IMR-90 (cell line): ENCODE data around the gene TAF3. TPM values are rescaled to one million over a fixed set of nuclear protein-coding genes. Genes with fewer than 3 reads are reported as not detected.

ENCODE experiments used
- ATAC-seq: fragments of 200-7000 bp; cut with Tn5 transposase; 2 replicates; pipeline ENCODE4 v1.9.1; 2020; ENCODE audit warnings: low read depth, mild to moderate bottlenecking, moderate library complexity
- Bru-seq: library from RNA; stranded (reverse); fragments of 400-500 nt; gene quantifications from one replicate; lab custom pipeline; 2021; lab: Mats Ljungman, UMichigan
- BruChase-seq, 2 experiments: library from RNA; stranded (reverse); fragments of 400-500 nt; gene quantifications; one replicate each; lab custom pipeline; 2021; lab: Mats Ljungman, UMichigan
- BruUV-seq: library from RNA; stranded (reverse); fragments of 400-500 nt; replicated peaks from 2 replicates; lab custom pipeline; 2021; lab: Mats Ljungman, UMichigan
- CTCF ChIA-PET: fragments of 300-600 bp; formaldehyde crosslinking; extraction: SDS; loops from one replicate; lab custom pipeline; 2021; ENCODE audit warnings: antibody characterized with exemption; lab: Yijun Ruan, JAX
- POLR2A ChIA-PET: fragments of 300-600 bp; sonication (Branson Sonifier 250); formaldehyde crosslinking; loops from one replicate; lab custom pipeline; 2022; ENCODE audit warnings: antibody characterized with exemption; ENCODE audit not compliant: unreplicated experiment; lab: Charles Lee
- DNase-seq: peaks from one replicate; pipeline ENCODE4 v3.0.0; 2013
- H2AFZ ChIP-seq: replicated peaks from 2 replicates; pipeline ENCODE3; 2013; ENCODE audit warnings: low read length, mild to moderate bottlenecking; ENCODE audit not compliant: poor library complexity
- H2AK5ac ChIP-seq: 2 replicates; pipeline ENCODE4 v1.6.1; 2013; ENCODE audit warnings: low read depth, low read length, inconsistent platforms
- H2AK9ac ChIP-seq: replicated peaks from 2 replicates; pipeline ENCODE3; 2013; ENCODE audit warnings: mild to moderate bottlenecking, low read depth, low read length, moderate library complexity; ENCODE audit not compliant: poor library complexity
- H2BK120ac ChIP-seq: 2 replicates; pipeline ENCODE4 v1.6.1; 2013; ENCODE audit warnings: low read depth, low read length, inconsistent platforms
- H2BK15ac ChIP-seq: 3 replicates; pipeline ENCODE4 v1.6.1; 2013; ENCODE audit warnings: low read depth, low read length, inconsistent platforms
- H2BK20ac ChIP-seq: 2 replicates; pipeline ENCODE4 v1.6.1; 2013; ENCODE audit warnings: low read depth, mild to moderate bottlenecking, inconsistent platforms, low read length, moderate library complexity
- H2BK5ac ChIP-seq: 2 replicates; pipeline ENCODE4 v1.6.1; 2013; ENCODE audit warnings: mild to moderate bottlenecking, low read depth, low read length, inconsistent platforms; ENCODE audit not compliant: poor library complexity, severe bottlenecking
- H3K14ac ChIP-seq: replicated peaks from 2 replicates; pipeline ENCODE4 v1.6.1; 2013; ENCODE audit warnings: low read depth, low read length, inconsistent platforms
- H3K18ac ChIP-seq: 2 replicates; pipeline ENCODE4 v1.6.1; 2013; ENCODE audit warnings: low read depth, low read length, control low read depth
- H3K23ac ChIP-seq: 2 replicates; pipeline ENCODE4 v1.6.1; 2013; ENCODE audit warnings: low read depth, low read length, inconsistent platforms
- H3K27ac ChIP-seq: 2 replicates; pipeline ENCODE4 v1.5.1; 2013; ENCODE audit warnings: mild to moderate bottlenecking, control low read depth, low read length; ENCODE audit not compliant: insufficient read depth
- H3K27me3 ChIP-seq: 2 replicates; pipeline ENCODE4 v1.6.1; 2013; ENCODE audit warnings: low read length; ENCODE audit not compliant: control insufficient read depth, insufficient read depth
- H3K36me3 ChIP-seq: 2 replicates; pipeline ENCODE4 v1.6.1; 2013; ENCODE audit warnings: low read length, mixed read lengths; ENCODE audit not compliant: control insufficient read depth, insufficient read depth
- H3K4ac ChIP-seq: 2 replicates; pipeline ENCODE4 v1.6.1; 2013; ENCODE audit warnings: low read depth, low read length, inconsistent platforms
- H3K4me1 ChIP-seq: 2 replicates; pipeline ENCODE4 v1.6.1; 2013; ENCODE audit warnings: low read length, mixed read lengths; ENCODE audit not compliant: control insufficient read depth, insufficient read depth
- H3K4me2 ChIP-seq: 2 replicates; pipeline ENCODE4 v1.6.1; 2013; ENCODE audit warnings: low read depth, mild to moderate bottlenecking, control low read depth, low read length, moderate library complexity
- H3K4me3 ChIP-seq: 2 replicates; pipeline ENCODE4 v1.5.1; 2013; ENCODE audit warnings: low read depth, mild to moderate bottlenecking, control low read depth, low read length, moderate library complexity; ENCODE audit not compliant: insufficient read depth
- H3K56ac ChIP-seq: 2 replicates; pipeline ENCODE4 v1.6.1; 2013; ENCODE audit warnings: low read length, inconsistent platforms; ENCODE audit not compliant: insufficient read depth; ENCODE audit errors: extremely low read depth
- H3K79me1 ChIP-seq, 2 experiments: 2 replicates each; pipeline ENCODE4 v1.6.1; 2013; ENCODE audit warnings: low read length in 2 of 2, inconsistent platforms in 1 of 2, low read depth in 1 of 2
- H3K9ac ChIP-seq: 2 replicates; pipeline ENCODE4 v1.6.1; 2013; ENCODE audit warnings: low read depth, low read length, control low read depth
- H3K9me1 ChIP-seq: 2 replicates; pipeline ENCODE4 v1.6.1; 2013; ENCODE audit warnings: low read length, inconsistent platforms; ENCODE audit not compliant: insufficient read depth
- H3K9me3 ChIP-seq: 2 replicates; pipeline ENCODE4 v1.6.1; 2013; ENCODE audit warnings: low read length; ENCODE audit not compliant: control insufficient read depth, insufficient read depth
- H4K20me1 ChIP-seq: 2 replicates; pipeline ENCODE4 v1.6.1; 2013; ENCODE audit warnings: low read length, inconsistent platforms; ENCODE audit not compliant: insufficient read depth
- H4K5ac ChIP-seq: 2 replicates; pipeline ENCODE4 v1.6.1; 2013; ENCODE audit warnings: mild to moderate bottlenecking, low read depth, low read length, control low read depth
- H4K8ac ChIP-seq, 2 experiments: 2 replicates each; pipeline ENCODE4 v1.6.1; 2013; ENCODE audit warnings: low read depth in 2 of 2, low read length in 2 of 2, control low read depth in 1 of 2, inconsistent platforms in 1 of 2
- H4K91ac ChIP-seq: 2 replicates; pipeline ENCODE4 v1.6.1; 2013; ENCODE audit warnings: low read depth, low read length, inconsistent platforms; ENCODE audit not compliant: insufficient read depth
- ELK1 ChIP-seq: fragments of 150-350 bp; IDR thresholded peaks from 2 replicates; pipeline ENCODE4 v1.6.1; 2016; ENCODE audit warnings: low read depth, mild to moderate bottlenecking, low read length, moderate library complexity, borderline replicate concordance
- MAZ ChIP-seq: IDR thresholded peaks from 2 replicates; pipeline ENCODE4 v1.6.1; 2012; ENCODE audit warnings: low read depth, mild to moderate bottlenecking, low read length, improper control_type of control experiment, moderate library complexity, borderline replicate concordance
- POLR2A ChIP-seq: IDR thresholded peaks from 2 replicates; pipeline ENCODE4 v1.6.1; 2012; ENCODE audit warnings: mild to moderate bottlenecking, low read depth, low read length
- RCOR1 ChIP-seq: IDR thresholded peaks from 2 replicates; pipeline ENCODE4 v1.6.1; 2012; ENCODE audit warnings: mild to moderate bottlenecking, low read length, improper control_type of control experiment; ENCODE audit not compliant: insufficient replicate concordance
- RFX5 ChIP-seq: IDR thresholded peaks from 2 replicates; pipeline ENCODE4 v1.8.0; 2012; ENCODE audit warnings: low read depth, mild to moderate bottlenecking, low read length, moderate library complexity
- USF2 ChIP-seq: fragments of 150-350 bp; IDR thresholded peaks from 2 replicates; pipeline ENCODE4 v1.6.1; 2017; ENCODE audit warnings: mild to moderate bottlenecking, antibody characterized with exemption, low read length, low read depth
- WGBS, 2 experiments: methylation state at CpG; one replicate each; pipeline versions ENCODE4 v1.1.5 to v1.1.7; 2013; ENCODE audit warnings: missing lambda C conversion rate in 2 of 2; ENCODE audit not compliant: insufficient read length in 1 of 2; ENCODE audit errors: extremely low coverage in 2 of 2; 5-methylcytosine and 5-hydroxymethylcytosine counted together
- dilution Hi-C: fragments of 300-500 bp; cut with HindIII; formaldehyde crosslinking; loops from one replicate; pipeline ENCODE4 v1.14.3; 2018; ENCODE audit warnings: low sequenced_read_pairs; ENCODE audit not compliant: unreplicated experiment
- in situ Hi-C: fragments of 300-500 bp; cut with MboI; formaldehyde crosslinking; loops from 3 replicates; pipeline ENCODE4 v1.14.3; 2019; ENCODE audit warnings: low sequenced_read_pairs, inconsistent platforms, mixed read lengths
- intact Hi-C: fragments of 100-400 bp; cut with micrococcal nuclease; formaldehyde crosslinking; loops from 2 replicates; pipeline ENCODE4 v1.10.0; 2022
- long read RNA-seq: library from polyadenylated mRNA; unstranded; transcript quantifications from one replicate; pipeline ENCODE4 v2.0.0, GENCODE V29; 2021; ENCODE audit not compliant: unreplicated experiment
- polyA plus RNA-seq, 3 experiments: library from polyadenylated mRNA; depleted of rRNA; stranded (reverse); fragments of >200 nt; gene quantifications; 2 replicates each; pipeline ENCODE4 v1.2.3, GENCODE V29; 2012; ENCODE audit warnings: low replicate concordance in 1 of 3
- total RNA-seq: library from RNA; depleted of rRNA; stranded (reverse); fragments of >200 nt; gene quantifications from 2 replicates; pipeline ENCODE4 v1.2.3, GENCODE V29; 2012; rRNA removed

Gene TAF3
- total RNA-seq (1.4 TPM in 2 replicates), polyA plus RNA-seq (2012; rRNA removed) (2.2 and 2.3 TPM in 2 replicates), Bru-seq, nascent RNA (percentile 72 among the genes with signal in this experiment), BruChase-seq, experiment 1, labeled RNA remaining after a 6-hour chase (percentile 70 among the genes with signal in this experiment), BruChase-seq, experiment 2, labeled RNA remaining after a 2-hour chase (percentile 70 among the genes with signal in this experiment)
- polyA plus RNA-seq (2012; cell fraction: cytosol; rRNA removed): 1.4 and 1.6 TPM in 2 replicates
- polyA plus RNA-seq (2012; cell fraction: nucleus; rRNA removed; ENCODE audit: low replicate concordance): 1.4 and 2.0 TPM in 2 replicates
- long read RNA-seq, partial matches to known transcripts: 8 of 9 reads
- long read RNA-seq, other reads (novel, unspliced or antisense): 1 of 9 reads

GRCh38 chr10:7818295-7819120 is at the start of gene TAF3:
Gene TAF3, plus strand, starts transcription at chr10:7818505. Its CDS starts 205 bp downstream, at chr10:7818710.
- Histone ChIP-seq H3K4me2 (peak within 1 kb of the TSS; percentile 99), H4K20me1 (peaks cover 3% of the 10 kb centered on the region; the same call in 1 of the 2 replicates), H3K14ac (peak within 1 kb of the TSS; percentile 50), H3K79me1 (peaks cover 5 to 23% of the 10 kb centered on the region in 2 experiments), H2BK5ac (peak within 1 kb of the TSS; percentile 31), H3K9ac (peak within 1 kb of the TSS; percentile 76), H2BK15ac (no peak within 1 kb of the TSS), H2AFZ (peak within 1 kb of the TSS; percentile 98), H4K5ac (peak within 1 kb of the TSS; percentile 65; the same call in 1 of the 2 replicates), H3K4ac (0 out of 2 replicates have a peak within 1 kb of the TSS, but pooled peaks have one; percentile 51), H3K56ac (no peak within 1 kb of the TSS), H3K18ac (no peak within 1 kb of the TSS; the same call in 1 of the 2 replicates), H2BK20ac (no peak within 1 kb of the TSS), H2AK9ac (peak within 1 kb of the TSS; percentile 77), H3K4me1 (no peaks in the 10 kb centered on the region), H3K4me3 (peak within 1 kb of the TSS; percentile 93), H2BK120ac (no peak within 1 kb of the TSS), H4K91ac (no peak within 1 kb of the TSS), H3K27ac (peak within 1 kb of the TSS; percentile 67), H3K23ac (peak within 1 kb of the TSS; percentile 70), H3K36me3 (no peaks in the 10 kb centered on the region; the same call in 1 of the 2 replicates), H2AK5ac (no peak within 1 kb of the TSS), H3K27me3 (peaks cover 13% of the 10 kb centered on the region; the same call in 1 of the 2 replicates), H3K9me3 (no peaks in the 10 kb centered on the region), H3K9me1 (no peaks in the 10 kb centered on the region), H4K8ac (peak within 1 kb of the TSS; percentile 30 to 95)
- in situ Hi-C loops: no loop called here
- intact Hi-C loops: no loop called here
- ChIA-PET CTCF (interaction anchor here (1.0 kb wide), 1 partner anchor 10 kb away, joined by 3 read pairs; no protein-coding TSS in a partner anchor), POLR2A (no interaction called here)
- TF ChIP-seq USF2 (0 out of 2 replicates have a peak, but pooled peaks have one; percentile 16), POLR2A (peak; percentile 58), ELK1 (0 out of 2 replicates have a peak, but pooled peaks have one; percentile 22), RFX5 (no peak), RCOR1 (peak; percentile 78), MAZ (peak; percentile 80; the same call in 1 of the 2 replicates)
- no TSS peak for BruUV-seq
- ATAC-seq: peak; percentile 98
- DNase-seq: peak; percentile 82
- dilution Hi-C loops: no loop called here
- WGBS, 2 experiments: 0% methylated on average over 31 of the region's 77 CpGs; no CpG with 5 or more reads in 1 of the 2 experiments
